Measurements from ENCODE around the gene WIPF2.

WIPF2 gene

GRCh38 chr17:40326832-40327199, 107.7 kb downstream of the WIPF2 start:
- no peak overlapping the region for H3K27ac ChIP-seq (ENCODE audit: low read length)
- peaks cover 15% of the 10 kb centered on the region for H3K4me1 ChIP-seq (ENCODE audit: control insufficient read depth, low read depth, low read length)
- no peak overlapping the region for H3K4me3 ChIP-seq (ENCODE audit: low read length)
- no peak overlapping the region for H3K9ac ChIP-seq (ENCODE audit: low read length)
- no peaks in the 10 kb centered on the region for H3K9me3 ChIP-seq (ENCODE audit: control insufficient read depth, low read depth, low read length)
- H3K36me3 ChIP-seq (ENCODE audit: control insufficient read depth, low read depth, low read length) = no peaks in the 10 kb centered on the region
- H3K27me3 ChIP-seq (ENCODE audit: control insufficient read depth, insufficient read depth, low read length) = no peaks in the 10 kb centered on the region

GRCh38 chr17:40327244-40327729, 108.2 kb downstream of the WIPF2 start:
- Histone ChIP-seq H3K9ac (ENCODE audit: low read length) (no peak overlapping the region), H3K27ac (ENCODE audit: low read length) (no peak overlapping the region), H3K9me3 (ENCODE audit: control insufficient read depth, low read depth, low read length) (no peaks in the 10 kb centered on the region), H3K36me3 (ENCODE audit: control insufficient read depth, low read depth, low read length) (no peaks in the 10 kb centered on the region), H3K27me3 (ENCODE audit: control insufficient read depth, insufficient read depth, low read length) (no peaks in the 10 kb centered on the region), H3K4me3 (ENCODE audit: low read length) (no peak overlapping the region), H3K4me1 (ENCODE audit: control insufficient read depth, low read depth, low read length) (peaks cover 10% of the 10 kb centered on the region)

- Histone ChIP-seq H3K27ac (ENCODE audit: low read length) (no peak overlapping the region), H3K9ac (ENCODE audit: low read length) (no peak overlapping the region), H3K4me1 (ENCODE audit: control insufficient read depth, low read depth, low read length) (peaks cover 5% of the 10 kb centered on the region)
Observed at GRCh38 chr17:40327735-40328385, 108.8 kb downstream of the WIPF2 start.

GRCh38 chr17:40328386-40328766, 109.3 kb downstream of the WIPF2 start:
- Histone ChIP-seq H3K27ac (ENCODE audit: low read length) (no peak overlapping the region), H3K27me3 (ENCODE audit: control insufficient read depth, insufficient read depth, low read length) (no peaks in the 10 kb centered on the region), H3K36me3 (ENCODE audit: control insufficient read depth, low read depth, low read length) (no peaks in the 10 kb centered on the region), H3K4me3 (ENCODE audit: low read length) (no peak overlapping the region), H3K9me3 (ENCODE audit: control insufficient read depth, low read depth, low read length) (no peaks in the 10 kb centered on the region), H3K4me1 (ENCODE audit: control insufficient read depth, low read depth, low read length) (no peaks in the 10 kb centered on the region), H3K9ac (ENCODE audit: low read length) (no peak overlapping the region)

More at GRCh38 chr17:40327735-40328385, 108.8 kb downstream of the WIPF2 start:
- Histone ChIP-seq H3K4me3 (ENCODE audit: low read length) (no peak overlapping the region), H3K36me3 (ENCODE audit: control insufficient read depth, low read depth, low read length) (no peaks in the 10 kb centered on the region), H3K9me3 (ENCODE audit: control insufficient read depth, low read depth, low read length) (no peaks in the 10 kb centered on the region), H3K27me3 (ENCODE audit: control insufficient read depth, insufficient read depth, low read length) (no peaks in the 10 kb centered on the region)

GRCh38 chr17:40329839-40330794, 111.0 kb downstream of the WIPF2 start:
- Histone ChIP-seq H3K36me3 (ENCODE audit: control insufficient read depth, low read depth, low read length) (no peaks in the 10 kb centered on the region), H3K4me3 (ENCODE audit: low read length) (no peak overlapping the region), H3K4me1 (ENCODE audit: control insufficient read depth, low read depth, low read length) (no peaks in the 10 kb centered on the region), H3K9ac (ENCODE audit: low read length) (no peak overlapping the region), H3K9me3 (ENCODE audit: control insufficient read depth, low read depth, low read length) (no peaks in the 10 kb centered on the region), H3K27ac (ENCODE audit: low read length) (no peak overlapping the region), H3K27me3 (ENCODE audit: control insufficient read depth, insufficient read depth, low read length) (peaks cover 12% of the 10 kb centered on the region)

- peaks cover 21% of the 10 kb centered on the region for H3K27me3 ChIP-seq (ENCODE audit: control insufficient read depth, insufficient read depth, low read length)
- no peaks in the 10 kb centered on the region for H3K4me1 ChIP-seq (ENCODE audit: control insufficient read depth, low read depth, low read length)
- no peak overlapping the region for H3K27ac ChIP-seq (ENCODE audit: low read length)
- no peaks in the 10 kb centered on the region for H3K36me3 ChIP-seq (ENCODE audit: control insufficient read depth, low read depth, low read length)
- H3K9me3 ChIP-seq (ENCODE audit: control insufficient read depth, low read depth, low read length) = no peaks in the 10 kb centered on the region
- no peak overlapping the region for H3K9ac ChIP-seq (ENCODE audit: low read length)
- no peak overlapping the region for H3K4me3 ChIP-seq (ENCODE audit: low read length)
Observed at GRCh38 chr17:40330850-40331470, 111.9 kb downstream of the WIPF2 start.

- no peaks in the 10 kb centered on the region for H3K4me1 ChIP-seq (ENCODE audit: control insufficient read depth, low read depth, low read length)
Observed at GRCh38 chr17:40331743-40332641, 112.9 kb downstream of the WIPF2 start.

More at GRCh38 chr17:40331743-40332641, 112.9 kb downstream of the WIPF2 start:
- Histone ChIP-seq H3K4me3 (ENCODE audit: low read length) (no peak overlapping the region), H3K27me3 (ENCODE audit: control insufficient read depth, insufficient read depth, low read length) (peaks cover 26% of the 10 kb centered on the region), H3K9me3 (ENCODE audit: control insufficient read depth, low read depth, low read length) (no peaks in the 10 kb centered on the region), H3K36me3 (ENCODE audit: control insufficient read depth, low read depth, low read length) (no peaks in the 10 kb centered on the region), H3K9ac (ENCODE audit: low read length) (no peak overlapping the region), H3K27ac (ENCODE audit: low read length) (no peak overlapping the region)

Data from iPS-18a (cell line).